HCT116 (cell line): ENCODE data around the gene ARL5A. TPM values are rescaled to one million over a fixed set of nuclear protein-coding genes. Genes with fewer than 3 reads are reported as not detected.

ENCODE experiments used
- ATAC-seq: fragments of 200-7000 bp; cut with Tn5 transposase; 2 replicates; pipeline ENCODE4 v1.9.1; 2020; ENCODE audit warnings: mild to moderate bottlenecking, moderate library complexity
- BruUV-seq: library from RNA; stranded (reverse); fragments of 400-500 nt; replicated peaks from 2 replicates; lab custom pipeline; 2021; lab: Mats Ljungman, UMichigan
- CTCF ChIA-PET: fragments of 300-600 bp; sonication (Branson Sonifier 250); formaldehyde crosslinking; loops from one replicate; lab custom pipeline; 2021; ENCODE audit warnings: antibody characterized with exemption; lab: Charles Lee
- POLR2A ChIA-PET: fragments of 300-600, 350-600 bp; sonication (Branson Sonifier 250); formaldehyde crosslinking; loops from one replicate; lab custom pipeline; 2021; ENCODE audit warnings: antibody characterized with exemption; lab: Charles Lee
- RAD21 ChIA-PET, 2 experiments: fragments of 300-600 bp; sonication (Branson Sonifier 250); formaldehyde crosslinking; loops; one replicate each; lab custom pipeline; 2023; ENCODE audit warnings: low total read pairs in 2 of 2; ENCODE audit not compliant: uncharacterized antibody in 2 of 2, unreplicated experiment in 2 of 2, low non-redundant PET in 1 of 2; lab: Charles Lee
- DNase-seq: peaks from one replicate; pipeline ENCODE4 v3.0.0-alpha.2; 2010; ENCODE audit warnings: low read depth, low spot score
- H2AFZ ChIP-seq: fragments of 200-600 bp; shearing (Covaris generic), sonication (generic); 2 replicates; pipeline ENCODE4 v1.6.1; 2017; ENCODE audit warnings: low read depth, mixed run types, mixed read lengths, antibody characterized with exemption, low read length; ENCODE audit not compliant: poor library complexity, severe bottlenecking
- H3K27ac ChIP-seq: 2 replicates; pipeline ENCODE4 v1.5.1; 2012; ENCODE audit warnings: low read depth, low read length
- H3K27me3 ChIP-seq: fragments of 200-600 bp; sonication (generic); 2 replicates; pipeline ENCODE4 v1.6.1; 2016; ENCODE audit warnings: mixed run types, low read length, mixed read lengths; ENCODE audit not compliant: insufficient read depth
- H3K36me3 ChIP-seq, 2 experiments: fragments of 200-500 bp in 1 of 2; fragments of 200-600 bp in 1 of 2; sonication (Bioruptor generic) in 1 of 2; sonication (generic) in 1 of 2; 2 replicates each; pipeline versions ENCODE4 v1.5.1 to v1.6.1; 2014 to 2016; ENCODE audit warnings: low read length in 2 of 2, inconsistent platforms in 1 of 2, mixed read lengths in 1 of 2, mixed run types in 1 of 2; ENCODE audit not compliant: insufficient read depth in 2 of 2, control insufficient read depth in 1 of 2
- H3K4me1 ChIP-seq, 2 experiments: fragments of 200-600 bp in 1 of 2; sonication (generic) in 1 of 2; 2 replicates each; pipeline versions ENCODE4 v1.5.1 to v1.6.1; 2012 to 2017; ENCODE audit warnings: low read length in 2 of 2, inconsistent platforms in 1 of 2, mild to moderate bottlenecking in 1 of 2, mixed read lengths in 1 of 2, mixed run types in 1 of 2, moderate library complexity in 1 of 2; ENCODE audit not compliant: insufficient read depth in 2 of 2, control insufficient read depth in 1 of 2
- H3K4me2 ChIP-seq: fragments of 200-600 bp; sonication (generic); 2 replicates; pipeline ENCODE4 v1.6.1; 2017; ENCODE audit warnings: mixed run types, low read length, mixed read lengths
- H3K4me3 ChIP-seq, 2 experiments: fragments of 200-600 bp in 1 of 2; sonication (generic) in 1 of 2; replicated peaks in 1 of 2; 2 replicates each; pipeline ENCODE4 v1.5.1; 2011 to 2016; ENCODE audit warnings: low read length in 2 of 2, control low read depth in 1 of 2, low read depth in 1 of 2, mild to moderate bottlenecking in 1 of 2, mixed read lengths in 1 of 2, mixed run types in 1 of 2
- H3K79me2 ChIP-seq: fragments of 200-600 bp; sonication (generic); 2 replicates; pipeline ENCODE4 v1.6.1; 2017; ENCODE audit warnings: mild to moderate bottlenecking, mixed run types, low read length, moderate library complexity, mixed read lengths; ENCODE audit not compliant: insufficient read depth
- H3K9ac ChIP-seq: fragments of 200-600 bp; sonication (generic); 2 replicates; pipeline ENCODE4 v1.6.1; 2016; ENCODE audit warnings: low read length, mixed read lengths
- H3K9me2 ChIP-seq: fragments of 200-600 bp; sonication (generic), shearing (Covaris generic); 2 replicates; pipeline ENCODE4 v1.6.1; 2017; ENCODE audit warnings: mixed run types, mild to moderate bottlenecking, moderate library complexity; ENCODE audit not compliant: insufficient read depth
- H3K9me3 ChIP-seq, 2 experiments: fragments of 200-500 bp in 1 of 2; fragments of 200-600 bp in 1 of 2; sonication (Bioruptor generic) in 1 of 2; sonication (generic) in 1 of 2; 2 replicates each; pipeline ENCODE4 v1.6.1; 2014 to 2017; ENCODE audit warnings: low read length in 2 of 2, mixed read lengths in 2 of 2, inconsistent platforms in 1 of 2, low read depth in 1 of 2, mild to moderate bottlenecking in 1 of 2, mixed run types in 1 of 2, moderate library complexity in 1 of 2; ENCODE audit not compliant: control insufficient read depth in 1 of 2, insufficient read depth in 1 of 2
- H4K20me1 ChIP-seq: fragments of 200-600 bp; sonication (generic), shearing (Covaris generic); 2 replicates; pipeline ENCODE4 v1.6.1; 2017; ENCODE audit warnings: mixed run types, mild to moderate bottlenecking, moderate library complexity; ENCODE audit not compliant: insufficient read depth
- ATF3 ChIP-seq: IDR thresholded peaks from 2 replicates; pipeline ENCODE4 v1.6.1; 2012
- CBX3 ChIP-seq: IDR thresholded peaks from 2 replicates; pipeline ENCODE4 v1.6.1; 2012; ENCODE audit warnings: low read depth
- CEBPB ChIP-seq: IDR thresholded peaks from 2 replicates; pipeline ENCODE4 v1.6.1; 2012; ENCODE audit warnings: low read depth
- EGR1 ChIP-seq: IDR thresholded peaks from 2 replicates; pipeline ENCODE4 v1.6.1; 2012; ENCODE audit warnings: low read depth
- ELF1 ChIP-seq: IDR thresholded peaks from 2 replicates; pipeline ENCODE4 v1.6.1; 2012; ENCODE audit warnings: low read depth, borderline replicate concordance
- FOSL1 ChIP-seq: IDR thresholded peaks from 2 replicates; pipeline ENCODE4 v1.6.1; 2012; ENCODE audit warnings: low read depth
- JUND ChIP-seq: IDR thresholded peaks from 2 replicates; pipeline ENCODE4 v1.6.1; 2012
- RAD21 ChIP-seq: IDR thresholded peaks from 2 replicates; pipeline ENCODE4 v1.6.1; 2012; ENCODE audit warnings: low read depth, mild to moderate bottlenecking
- REST ChIP-seq: IDR thresholded peaks from 2 replicates; pipeline ENCODE4 v1.6.1; 2012; ENCODE audit warnings: low read depth
- ZNF274 ChIP-seq: fragments of 200-500 bp; sonication (Bioruptor generic); IDR thresholded peaks from 2 replicates; pipeline ENCODE4 v1.6.1; 2014; ENCODE audit warnings: mild to moderate bottlenecking, low read depth, low read length, inconsistent platforms
- intact Hi-C: fragments of 100-400 bp; cut with micrococcal nuclease; formaldehyde crosslinking; loops from 2 replicates; pipeline ENCODE4 v1.10.0; 2022
- total RNA-seq: library from RNA; stranded (reverse); gene quantifications from one replicate; pipeline ENCODE4 v1.2.1, GENCODE V29; 2021; ENCODE audit not compliant: unreplicated experiment

The ARL5A gene
- total RNA-seq, 1 experiment from 2014 or later = 74.4 TPM

DNA sequence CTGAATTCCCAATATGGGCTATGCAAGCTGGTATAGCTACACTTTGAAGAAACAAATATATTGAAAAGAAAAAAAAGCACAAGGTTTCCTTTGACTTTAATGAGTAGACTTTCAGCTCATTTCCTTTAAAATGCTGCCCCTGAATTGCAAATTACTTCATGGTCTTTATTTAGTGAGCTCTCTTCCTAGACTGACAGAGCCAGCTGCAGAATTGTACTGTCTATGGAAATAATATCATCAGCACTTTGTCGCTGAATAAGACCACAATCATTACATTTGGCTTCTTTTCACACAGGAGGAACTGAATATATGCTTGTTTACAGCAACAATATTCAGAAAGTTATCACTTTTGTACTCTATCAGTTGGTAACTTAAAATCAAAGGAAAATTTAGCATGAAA, 41.7 kb downstream of the ARL5A start:
- no peak for DNase-seq
- TF ChIP-seq ZNF274 (no peak), RAD21 (no peak), ELF1 (no peak), CEBPB (no peak), JUND (no peak), ATF3 (no peak), EGR1 (no peak), CBX3 (no peak), FOSL1 (no peak)
- TF ChIP-seq, all 23 proteins: peak for 0
- ATAC-seq = no peak
- CTCF ChIA-PET = interaction anchor here (2.4 kb wide), 1 partner anchor 9 kb away, joined by 9 read pairs; no protein-coding TSS in a partner anchor
- Histone ChIP-seq H3K4me1 (no peaks in the 10 kb centered on the region), H3K4me2 (no peak overlapping the region), H3K27me3 (no peaks in the 10 kb centered on the region), H3K79me2 (no peaks in the 10 kb centered on the region), H3K9me2 (no peaks in the 10 kb centered on the region), H3K27ac (no peak overlapping the region), H3K9me3 (no peaks in the 10 kb centered on the region), H2AFZ (no peak overlapping the region), H4K20me1 (no peaks in the 10 kb centered on the region), H3K36me3 (no peaks in the 10 kb centered on the region), H3K9ac (no peak overlapping the region), H3K4me3 (no peak overlapping the region)
- RAD21 ChIA-PET = no interaction called here
- intact Hi-C loops = no loop called here
- BruUV-seq = no TSS peak
- POLR2A ChIA-PET = no interaction called here

- no peak for DNase-seq
- BruUV-seq = no TSS peak
- Histone ChIP-seq H3K9me2 (no peaks in the 10 kb centered on the region), H3K9me3 (no peaks in the 10 kb centered on the region), H3K4me1 (no peaks in the 10 kb centered on the region), H3K27me3 (no peaks in the 10 kb centered on the region), H3K79me2 (no peaks in the 10 kb centered on the region), H3K4me3 (no peak overlapping the region), H3K4me2 (no peak overlapping the region), H3K27ac (no peak overlapping the region), H2AFZ (no peak overlapping the region), H3K9ac (no peak overlapping the region), H3K36me3 (no peaks in the 10 kb centered on the region), H4K20me1 (no peaks in the 10 kb centered on the region)
- RAD21 ChIA-PET = no interaction called here
- POLR2A ChIA-PET = no interaction called here
- TF ChIP-seq JUND = no peak
- no peak for TF ChIP-seq ELF1
- TF ChIP-seq RAD21 = no peak
- TF ChIP-seq REST = no peak
- CTCF ChIA-PET = interaction anchor here (2.4 kb wide), 1 partner anchor 9 kb away, joined by 9 read pairs; no protein-coding TSS in a partner anchor
- intact Hi-C loops = no loop called here
- ATAC-seq = no peak
These were observed 42.1 kb downstream of the ARL5A start for GRCh38 chr2:151786077-151786476.
